Activated T-cell treated with anti-CD3 and anti-CD28 coated beads, Interleukin-2, amount 50 U/mL, for 48 hours (primary cell): ENCODE data around the gene GRM3.

Experiments used
- DNase-seq, 2 experiments: peaks; one replicate each; pipeline ENCODE4 v3.0.0-alpha.2; 2020

Gene GRM3

DNA sequence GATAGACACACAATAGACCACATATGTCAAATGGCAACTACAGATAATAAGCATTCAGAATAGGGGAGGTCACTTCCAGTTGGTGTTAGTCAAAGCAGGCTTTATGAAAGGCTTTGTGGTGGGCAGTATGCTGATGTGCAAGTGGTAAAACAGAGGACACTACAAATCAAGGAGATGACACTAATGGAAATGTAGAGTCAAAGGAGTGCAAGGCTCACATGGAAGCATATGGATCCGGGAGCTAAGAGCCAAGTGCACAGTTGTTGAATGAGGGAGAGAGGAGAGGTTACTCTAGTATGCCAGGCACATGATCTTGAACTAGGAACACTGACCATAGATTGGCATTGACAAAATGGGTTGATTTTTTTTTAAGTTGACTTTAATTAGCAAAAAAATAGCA lies 62.7 kb downstream of the GRM3 start:
- DNase-seq, result no peak

DNA sequence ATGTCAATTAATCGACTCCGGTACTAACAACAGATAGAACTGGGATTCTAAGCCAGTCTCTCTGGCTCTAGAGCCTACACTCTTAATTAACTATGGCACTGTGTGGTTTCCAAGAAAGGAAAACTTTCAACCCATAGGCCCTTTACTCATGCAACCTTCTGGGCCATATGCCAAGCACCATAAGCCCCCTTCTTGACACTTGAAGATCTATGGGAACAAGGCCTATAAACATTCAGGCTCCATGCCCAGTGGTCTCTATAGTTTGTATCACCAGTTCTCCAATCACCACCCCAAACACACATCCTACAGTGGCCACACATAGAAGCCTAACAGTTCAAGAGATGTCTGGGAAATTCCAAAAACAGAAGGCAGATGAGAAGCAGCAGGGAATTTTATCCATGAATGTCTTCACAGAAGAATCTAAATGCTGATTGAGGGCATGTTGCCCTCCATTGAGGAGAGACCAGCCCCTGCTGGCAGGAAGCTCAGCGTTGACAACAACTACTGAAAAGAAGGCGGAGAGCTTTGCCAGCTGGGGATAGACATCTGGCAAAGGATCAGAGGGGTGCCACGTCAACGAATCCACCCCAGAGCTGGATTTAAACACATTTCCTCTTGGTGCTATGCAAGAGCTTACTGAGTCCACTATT lies 64.4 kb downstream of the GRM3 start:
- DNase-seq, result no peak

DNA sequence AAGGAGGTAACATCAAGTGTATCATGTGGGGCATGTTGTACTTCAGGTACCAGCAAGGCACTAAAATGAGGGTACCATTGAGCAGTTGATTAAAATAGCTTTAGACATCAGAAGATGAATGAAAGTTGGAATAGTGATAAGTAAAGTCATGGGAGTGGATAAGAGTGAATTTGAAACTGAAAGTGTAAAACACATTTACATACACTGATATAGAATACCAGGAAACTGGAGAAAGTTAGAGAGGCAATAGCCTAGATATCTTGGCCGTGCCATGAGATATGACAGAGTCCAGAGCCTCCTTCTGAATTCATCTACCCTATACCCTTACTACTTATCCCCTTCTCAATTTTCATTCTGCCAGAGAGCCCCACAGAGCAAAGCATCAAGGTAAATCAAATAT lies 76.6 kb downstream of the GRM3 start:
- DNase-seq, result no peak

DNA sequence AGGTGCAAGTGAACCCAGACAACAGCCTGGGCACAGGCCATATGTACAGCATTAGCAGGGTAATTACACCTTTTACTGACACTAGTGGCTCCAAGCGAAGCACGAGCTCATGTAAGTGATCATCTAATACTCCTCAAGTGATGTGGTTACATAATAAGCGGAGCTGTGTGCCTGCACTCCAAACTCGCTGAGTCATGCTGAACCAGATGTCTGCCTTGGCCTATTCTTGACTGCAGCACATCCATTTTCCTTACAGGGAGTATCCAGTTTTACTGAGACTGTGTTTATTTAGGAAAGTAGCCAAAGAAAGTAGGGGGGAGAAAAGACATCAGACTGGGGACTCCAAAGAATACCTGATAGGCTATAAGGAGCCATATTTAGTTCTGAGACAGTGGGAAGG lies 90.1 kb downstream of the GRM3 start:
- no peak for DNase-seq

DNA sequence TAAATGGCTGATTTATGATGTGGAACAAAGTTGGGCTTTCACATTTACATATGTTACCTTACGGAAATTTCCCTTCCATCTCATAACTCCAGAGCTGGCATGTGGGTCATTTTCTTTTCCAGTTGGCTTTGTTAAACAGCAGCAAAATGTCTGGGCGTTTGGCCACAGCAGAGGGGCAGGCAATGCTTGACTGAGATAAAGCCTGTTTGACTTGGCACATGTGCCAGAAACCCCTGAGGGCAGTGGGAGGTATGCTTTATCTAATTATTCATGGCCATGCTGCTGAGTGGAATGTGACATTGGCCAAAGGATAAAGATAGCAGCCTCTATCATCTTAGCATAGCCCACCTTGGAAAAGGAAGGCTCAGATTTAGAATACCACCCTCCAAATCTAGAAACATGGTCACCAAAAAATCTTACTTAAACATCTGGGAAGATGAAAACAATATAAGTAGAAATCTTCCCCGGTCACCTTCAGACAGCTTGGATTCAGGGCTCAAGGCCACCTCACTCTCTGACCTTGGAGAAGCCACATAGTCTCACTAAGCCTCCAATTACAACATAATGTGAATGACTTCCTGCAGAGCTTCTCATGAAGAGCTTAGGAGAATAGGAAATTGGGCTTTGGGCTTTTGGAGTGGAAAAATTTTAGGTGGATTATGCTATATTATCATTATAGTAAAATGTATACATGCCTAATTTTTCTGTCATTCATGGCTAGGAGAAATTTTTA lies 101.5 kb downstream of the GRM3 start:
- DNase-seq, result no peak

DNA sequence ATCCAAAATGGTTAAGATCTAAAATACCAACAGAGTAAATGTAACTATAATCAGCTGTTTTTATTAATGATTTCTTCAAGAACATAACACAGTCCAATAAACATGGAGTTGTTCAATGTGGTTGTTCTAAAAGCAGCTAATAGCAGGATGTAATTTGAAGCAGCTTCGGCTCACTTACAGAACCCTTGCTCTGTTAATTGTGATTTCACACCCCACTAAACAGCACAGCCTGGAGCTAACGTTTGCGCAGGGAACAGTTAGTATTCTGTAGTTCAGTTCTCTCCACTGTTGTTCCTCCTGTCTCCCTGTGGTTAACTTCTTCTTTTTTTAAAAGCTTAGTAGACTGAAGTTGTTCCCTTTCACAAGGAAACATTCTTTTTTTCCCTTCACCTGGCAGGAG lies 104.0 kb downstream of the GRM3 start:
- DNase-seq, result no peak

DNA sequence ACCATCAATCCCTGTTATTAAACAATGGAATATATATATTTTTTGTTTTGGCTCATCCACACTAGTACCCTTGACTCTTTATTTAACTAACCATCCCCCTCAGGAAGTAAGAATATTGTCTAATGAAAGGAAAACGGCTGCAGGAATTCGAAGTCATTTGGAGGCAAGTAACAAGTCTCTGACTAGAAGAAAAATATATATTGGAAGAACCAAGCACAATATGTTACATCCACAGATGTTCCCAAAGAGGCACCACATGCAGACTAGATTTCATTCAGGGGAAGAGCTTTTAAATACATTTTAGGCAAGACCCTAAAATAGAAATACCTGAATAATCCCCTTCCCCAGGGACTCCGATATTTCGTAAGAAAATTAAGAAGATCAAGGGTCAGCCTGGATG lies 104.5 kb downstream of the GRM3 start:
- no peak for DNase-seq

DNA sequence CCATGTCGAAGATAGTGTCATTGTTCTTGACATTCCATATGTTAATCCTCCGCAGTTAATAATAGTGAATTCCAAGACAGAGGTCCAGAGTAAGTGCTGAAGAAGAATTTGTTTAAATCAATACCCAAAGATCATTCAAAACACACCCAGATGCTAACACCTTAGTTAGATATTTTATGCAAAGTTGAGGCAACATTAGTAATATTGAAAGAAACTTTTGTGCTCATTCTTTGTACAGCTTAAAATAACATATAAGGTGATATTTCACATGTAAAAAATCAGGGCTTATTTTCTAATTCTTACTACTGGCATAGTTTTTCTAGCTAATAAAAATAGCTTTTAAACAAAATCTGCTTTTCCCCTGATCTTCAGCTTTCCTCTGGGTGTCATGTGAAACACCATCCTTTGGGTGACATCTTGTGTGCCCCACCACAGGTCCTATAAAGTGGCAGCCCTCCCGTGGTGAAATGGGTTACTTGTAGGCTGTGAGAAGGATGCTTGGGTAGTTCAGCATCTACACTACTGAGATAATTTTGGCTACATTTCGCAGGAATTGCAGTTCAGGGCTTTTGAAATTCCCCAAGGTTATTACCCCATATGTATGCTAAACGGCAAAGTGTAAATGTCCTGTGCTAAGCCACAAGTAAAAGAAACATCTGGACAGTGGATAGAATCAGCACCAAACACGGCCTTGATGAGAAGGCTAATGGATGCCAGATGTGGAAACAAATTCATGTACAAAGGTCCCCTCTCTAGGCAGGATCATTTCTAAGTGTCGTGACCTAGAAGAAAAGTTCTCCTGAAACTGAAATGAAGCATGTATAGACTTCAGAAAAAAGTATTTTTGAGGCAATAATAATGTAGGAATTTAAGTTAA lies 105.4 kb downstream of the GRM3 start:
- no peak for DNase-seq

DNA sequence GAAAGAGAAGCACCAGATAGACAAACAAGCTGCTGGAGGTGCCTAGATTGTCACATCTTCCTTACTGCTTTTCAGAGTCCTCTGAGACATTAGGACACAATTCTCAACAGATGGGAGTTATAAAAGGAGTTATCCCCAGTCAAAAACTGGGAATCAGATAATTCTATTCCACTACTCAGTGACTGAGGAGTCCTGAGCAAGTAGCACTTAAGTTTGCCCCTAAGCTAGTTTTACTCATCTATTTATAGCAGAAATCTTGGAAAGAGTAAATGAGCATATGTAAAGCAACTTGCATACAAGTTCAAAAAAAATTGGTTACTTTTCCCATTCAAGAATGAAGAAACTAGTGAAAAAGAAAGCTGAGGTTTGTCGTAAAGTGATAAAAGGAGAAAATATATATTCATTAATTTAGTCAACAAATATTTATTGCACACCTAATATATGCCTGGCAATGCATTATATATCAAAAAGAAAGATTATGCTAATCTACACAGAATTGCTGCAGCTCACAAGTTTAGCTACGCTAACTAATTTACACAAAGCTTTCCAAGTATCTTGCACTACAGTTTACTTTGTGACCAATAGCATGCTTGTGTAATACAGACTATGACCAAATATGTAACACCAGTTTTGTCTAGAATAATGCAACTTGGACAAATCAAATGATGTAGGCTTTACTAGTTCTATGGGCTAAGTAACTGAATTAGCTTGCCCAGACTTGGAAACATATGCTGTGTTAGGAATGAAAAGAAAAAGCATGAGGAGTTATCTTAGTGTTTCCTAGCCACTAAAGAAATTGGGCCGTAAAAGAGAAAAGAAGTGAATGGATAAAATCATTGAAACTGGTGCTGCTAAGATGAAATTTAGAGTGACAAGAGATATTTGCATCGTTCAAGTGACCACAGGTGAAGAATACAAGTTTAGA lies 106.3 kb downstream of the GRM3 start:
- DNase-seq, result no peak

DNA sequence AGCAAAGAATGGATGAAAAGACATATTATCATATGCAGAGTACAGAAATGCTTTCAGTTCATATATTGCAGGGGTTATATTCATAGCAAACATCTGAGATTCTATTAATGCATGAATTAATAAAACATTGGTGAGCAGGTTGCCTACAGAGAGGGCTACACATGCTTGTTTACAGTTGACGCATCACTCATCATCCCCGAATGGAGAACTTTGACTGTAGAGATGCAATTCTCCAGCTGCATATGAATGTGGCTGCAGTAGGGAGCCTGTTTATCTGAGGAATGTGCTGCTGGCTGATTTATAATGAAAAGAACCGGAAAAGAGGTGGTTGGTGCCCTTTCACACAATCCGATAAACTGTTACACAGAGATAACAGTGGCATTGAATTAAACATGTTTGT lies 116.5 kb downstream of the GRM3 start:
- DNase-seq, result no peak

DNA sequence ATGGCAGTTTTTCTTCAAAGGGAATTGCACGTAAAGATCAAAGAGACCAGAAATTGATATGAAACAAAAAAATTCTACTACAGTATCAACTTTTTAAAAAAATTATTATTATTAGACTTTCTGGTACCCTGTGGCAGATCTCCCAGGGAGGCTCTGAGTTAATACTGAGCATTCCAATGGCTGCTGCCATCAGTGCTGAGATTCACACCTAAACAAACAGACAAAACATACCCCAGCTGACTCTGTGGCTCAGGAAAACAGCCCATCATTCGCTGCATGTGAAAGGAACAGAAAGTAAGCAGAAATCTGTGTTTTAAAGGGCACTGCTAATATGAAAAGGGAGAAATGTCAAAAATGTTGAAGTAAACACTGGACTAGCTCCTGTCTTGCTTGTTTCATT lies 118.4 kb downstream of the GRM3 start:
- no peak for DNase-seq

DNA sequence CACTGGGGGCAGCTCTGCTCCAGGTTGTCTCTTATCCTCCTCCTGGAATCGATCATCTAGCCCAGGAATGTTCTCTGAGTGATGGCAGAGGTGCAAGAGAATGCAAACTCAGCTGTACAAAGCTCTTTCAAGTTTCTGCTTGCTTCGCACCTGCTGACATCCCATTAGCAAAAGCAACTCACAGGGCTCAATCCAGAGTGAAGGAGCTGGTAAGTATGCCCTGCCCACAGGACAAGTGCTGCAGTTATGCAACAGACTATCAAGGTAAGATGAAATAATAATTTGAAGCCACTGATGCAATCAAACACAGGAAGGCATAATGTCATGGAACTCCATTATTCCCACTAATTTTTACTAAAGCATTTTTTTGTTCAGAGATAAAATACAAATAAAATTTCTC lies 122.2 kb downstream of the GRM3 start:
- no peak for DNase-seq

DNA sequence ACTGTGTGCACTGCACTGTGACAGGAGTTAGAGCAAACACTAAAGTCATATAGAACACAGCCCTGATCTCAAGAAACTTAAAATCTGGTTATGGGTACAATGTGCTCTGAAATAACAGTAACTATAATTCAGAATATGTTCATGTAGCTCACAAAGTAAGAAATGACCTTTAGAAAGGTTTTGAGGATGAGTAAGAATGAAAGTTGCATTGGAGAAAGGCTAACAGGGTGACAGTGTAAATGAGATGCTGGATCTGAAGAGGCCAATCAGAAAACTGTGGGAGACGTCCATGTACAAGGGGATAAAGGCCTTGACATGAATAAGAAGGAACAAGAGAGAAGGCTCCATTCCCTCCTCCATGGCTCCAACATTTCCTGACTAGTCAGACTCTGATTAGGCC lies 124.7 kb downstream of the GRM3 start:
- no peak for DNase-seq

DNA sequence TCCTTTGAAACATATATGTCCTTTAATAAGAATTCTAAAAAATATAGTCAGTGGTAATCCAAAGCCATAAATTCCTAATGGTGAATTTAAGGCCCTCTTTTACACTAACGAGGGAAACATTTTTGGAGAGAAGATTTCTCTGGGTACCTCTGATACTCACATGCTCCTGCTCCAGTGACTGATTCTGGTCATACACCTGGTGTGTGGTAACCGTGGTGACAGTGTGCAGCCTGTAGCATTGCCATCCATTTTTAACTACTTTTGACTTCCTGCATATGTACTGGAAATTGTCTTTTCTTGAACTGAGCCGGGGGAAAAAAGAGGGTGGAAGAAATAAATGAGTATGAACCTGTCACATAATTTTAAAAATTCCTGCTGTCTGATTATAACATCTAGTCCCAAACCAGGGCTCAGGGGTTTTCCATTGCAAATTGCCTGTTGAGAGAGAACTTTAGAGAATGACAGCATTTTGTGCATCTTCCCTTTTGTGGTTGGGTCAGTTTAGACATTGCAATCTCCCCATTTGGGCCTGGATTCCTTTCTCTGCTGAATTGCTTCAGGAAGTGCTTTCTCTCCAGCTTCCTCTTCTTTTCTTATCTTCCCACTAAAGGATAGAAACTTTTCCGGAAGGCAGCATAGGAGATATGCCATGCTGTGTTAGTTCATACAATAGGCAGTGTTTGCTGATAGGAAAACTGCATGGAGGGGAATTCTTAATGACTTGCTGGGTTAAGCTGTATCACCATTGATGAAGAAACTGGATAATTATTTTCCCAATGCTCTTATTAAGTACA lies 125.5 kb downstream of the GRM3 start:
- DNase-seq, result no peak

DNA sequence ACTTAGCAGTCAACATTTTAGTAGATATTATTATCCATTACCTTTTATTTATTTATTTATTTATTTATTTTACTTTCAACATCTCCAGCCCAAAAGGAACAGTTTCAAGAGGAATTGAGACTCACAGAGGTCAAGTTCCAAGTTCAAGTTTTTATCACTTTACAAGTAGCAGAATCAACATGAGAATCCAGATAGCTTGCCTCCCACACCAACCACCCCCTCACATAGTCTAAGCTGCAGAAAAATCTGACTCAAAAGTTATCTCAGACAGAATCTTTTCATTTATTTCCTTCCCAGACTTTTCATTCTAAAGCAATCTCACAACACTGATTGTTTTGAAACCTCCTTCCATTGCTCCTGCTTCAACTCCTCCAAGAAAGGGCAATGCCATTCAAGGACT lies 129.6 kb downstream of the GRM3 start:
- no peak for DNase-seq

DNA sequence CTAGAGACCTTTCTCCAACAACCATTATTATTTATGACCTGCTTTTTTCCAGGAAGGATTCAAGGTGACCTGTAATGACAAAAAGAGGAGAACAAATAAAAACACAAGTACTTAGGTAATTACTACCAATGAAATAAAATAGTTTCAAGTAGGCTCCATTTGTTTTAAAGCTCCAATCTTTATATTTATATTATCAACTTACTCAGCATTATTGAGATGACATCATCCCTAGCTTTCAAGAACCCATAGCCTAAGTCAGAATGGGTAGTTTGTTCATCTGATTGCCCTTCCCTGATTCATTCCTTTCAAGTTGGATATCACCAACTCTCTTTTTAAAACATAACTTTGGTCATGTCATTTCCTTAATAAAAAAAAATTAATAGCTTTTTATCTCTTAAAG lies 131.5 kb downstream of the GRM3 start:
- DNase-seq, result no peak

DNA sequence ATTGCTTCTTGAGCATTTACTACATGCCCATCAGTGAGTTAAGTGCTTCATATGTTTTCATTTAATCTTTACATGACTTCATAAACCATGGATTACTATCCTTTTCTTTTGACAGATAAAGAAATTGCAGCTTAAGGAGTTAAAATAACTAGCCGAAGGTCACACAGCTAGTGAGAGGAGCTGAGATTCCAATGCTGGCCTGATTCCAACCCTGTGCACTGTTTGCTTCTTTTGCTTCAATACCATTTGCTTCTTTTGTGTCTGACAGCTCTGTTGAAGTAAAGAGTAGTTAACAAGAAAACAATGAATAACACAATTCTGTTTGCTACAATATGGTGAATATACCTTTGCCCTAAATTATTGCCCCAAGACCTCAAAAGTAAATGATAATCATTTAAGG lies 132.4 kb downstream of the GRM3 start:
- DNase-seq, result no peak

DNA sequence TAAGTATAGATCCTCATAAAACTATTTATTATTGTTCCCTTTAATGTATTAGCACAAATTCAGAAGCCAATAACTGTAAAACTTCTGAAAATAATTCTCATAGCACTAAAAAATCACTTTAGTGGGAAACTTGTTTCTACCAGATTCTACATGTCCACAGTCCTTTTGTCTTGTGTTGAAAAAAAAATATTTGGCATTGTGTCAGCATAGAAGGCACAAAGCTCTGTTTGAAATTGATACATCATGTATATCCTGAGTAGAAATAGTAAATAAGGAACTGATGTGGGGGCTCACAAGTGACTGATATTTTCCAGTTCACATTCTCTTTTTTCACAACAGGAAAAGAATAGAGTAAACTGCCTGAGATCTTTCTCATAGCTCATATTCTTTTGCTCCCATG lies 134.6 kb downstream of the GRM3 start:
- DNase-seq, result no peak

DNA sequence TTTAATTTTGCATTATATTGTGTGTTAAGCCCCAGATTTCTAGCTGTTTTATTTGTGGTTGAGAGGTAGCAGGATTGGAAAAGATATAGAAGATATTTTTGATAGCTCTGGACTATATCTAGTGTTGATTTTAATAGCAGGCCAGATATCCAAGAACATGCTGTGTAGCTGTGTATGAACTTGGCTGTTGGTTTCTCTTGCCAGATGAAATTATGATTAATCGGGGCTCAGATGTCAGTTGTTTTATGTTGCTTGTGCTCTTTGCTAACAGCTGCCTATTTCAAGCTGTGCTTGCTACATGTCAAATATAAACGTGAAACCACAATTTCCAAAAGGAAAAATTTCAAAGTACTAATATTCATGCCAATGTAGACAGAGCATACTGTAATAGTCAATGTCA lies 141.1 kb downstream of the GRM3 start:
- no peak for DNase-seq

DNA sequence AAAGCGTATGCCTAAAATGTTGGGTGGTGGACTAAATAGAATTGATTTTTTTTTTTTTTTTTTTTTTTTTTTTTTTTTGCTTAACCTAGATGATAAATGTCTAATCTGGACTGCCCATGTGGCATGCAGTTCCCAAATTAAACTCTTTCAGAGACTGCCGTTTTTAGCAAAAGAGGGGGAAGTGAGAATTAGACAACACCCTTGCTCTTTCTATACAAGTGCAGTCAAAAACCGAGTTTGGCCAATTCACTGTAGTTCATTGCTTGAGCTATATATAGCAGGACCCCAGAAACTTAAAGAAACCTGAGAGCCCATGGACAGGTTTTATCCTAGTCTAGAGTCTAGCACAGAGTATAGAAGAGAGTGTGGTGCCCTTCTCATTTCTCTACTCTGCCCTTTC lies 141.9 kb downstream of the GRM3 start:
- no peak for DNase-seq

DNA sequence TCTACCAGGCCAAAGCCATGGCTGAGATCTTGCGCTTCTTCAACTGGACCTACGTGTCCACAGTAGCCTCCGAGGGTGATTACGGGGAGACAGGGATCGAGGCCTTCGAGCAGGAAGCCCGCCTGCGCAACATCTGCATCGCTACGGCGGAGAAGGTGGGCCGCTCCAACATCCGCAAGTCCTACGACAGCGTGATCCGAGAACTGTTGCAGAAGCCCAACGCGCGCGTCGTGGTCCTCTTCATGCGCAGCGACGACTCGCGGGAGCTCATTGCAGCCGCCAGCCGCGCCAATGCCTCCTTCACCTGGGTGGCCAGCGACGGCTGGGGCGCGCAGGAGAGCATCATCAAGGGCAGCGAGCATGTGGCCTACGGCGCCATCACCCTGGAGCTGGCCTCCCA lies 142.7 kb downstream of the GRM3 start:
- no peak for DNase-seq

DNA sequence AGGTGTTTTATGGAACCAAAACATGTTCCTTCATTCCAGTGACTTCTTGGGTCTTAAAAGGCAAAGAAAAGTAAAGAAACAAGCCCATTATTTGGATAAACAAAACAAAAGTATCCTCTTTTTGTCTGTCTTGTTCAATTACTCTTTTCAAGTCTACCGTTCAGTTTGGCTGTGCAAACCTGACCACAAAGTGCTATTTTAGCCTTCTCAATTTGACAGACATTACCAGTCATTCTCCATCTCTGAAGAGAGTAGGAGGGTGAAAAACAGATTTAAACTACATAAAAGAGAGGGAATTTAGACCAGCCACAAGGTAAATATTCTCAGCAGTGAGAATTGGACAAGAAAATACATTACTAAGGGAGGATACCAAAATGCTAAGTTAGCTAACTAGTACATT lies 145.2 kb downstream of the GRM3 start:
- no peak for DNase-seq
